Ovary (tissue), 9 donors: ENCODE measurements around the gene SPO11. TPM values are rescaled to one million over a fixed set of nuclear protein-coding genes. Genes with fewer than 3 reads are reported as not detected.

Experiments used
- DNase-seq, 5 donors: peaks; one replicate each; pipeline ENCODE4 v3.0.0-alpha.2; 2019 to 2020
- H3K27ac ChIP-seq, 2 donors: fragments of 200-600 bp; one replicate each; pipeline versions ENCODE4 v1.5.1 to v1.8.0; 2019 to 2022
- H3K27me3 ChIP-seq: fragments of 200-600 bp; one replicate; pipeline ENCODE4 v1.8.0; 2022
- H3K36me3 ChIP-seq: fragments of 200-600 bp; sonication (generic); one replicate; pipeline ENCODE4 v1.5.1; 2019
- H3K4me1 ChIP-seq: one replicate; pipeline ENCODE4 v1.8.1; 2013; ENCODE audit warnings: mild to moderate bottlenecking, moderate library complexity; ENCODE audit not compliant: insufficient read depth
- H3K4me3 ChIP-seq: fragments of 200-600 bp; sonication (generic); one replicate; pipeline ENCODE4 v1.5.1; 2017
- H3K9me3 ChIP-seq, 2 donors: fragments of 200-600 bp in 1 of 2; sonication (generic) in 1 of 2; one replicate each; pipeline versions ENCODE4 v1.5.1 to v1.8.1; 2013 to 2019; ENCODE audit warnings: mild to moderate bottlenecking in 1 of 2, moderate library complexity in 1 of 2
- CTCF ChIP-seq, 3 donors: fragments of 450-650 bp in 2 of 3; fragments of 200-600 bp in 1 of 3; IDR thresholded peaks; one replicate each; pipeline versions ENCODE4 v1.5.1 to v1.8.0; 2016 to 2022; ENCODE audit warnings: antibody characterized with exemption in 3 of 3, mild to moderate bottlenecking in 1 of 3
- EP300 ChIP-seq: sonication (generic); formaldehyde crosslinking; IDR thresholded peaks from one replicate; pipeline ENCODE4 v1.6.1; 2017; ENCODE audit warnings: antibody characterized with exemption
- POLR2A ChIP-seq: fragments of 450-650 bp; IDR thresholded peaks from one replicate; pipeline ENCODE4 v1.6.1; 2017; ENCODE audit warnings: antibody characterized with exemption, mild to moderate bottlenecking, moderate library complexity
- WGBS, 3 donors: extraction: QIAGEN DNeasy Blood & Tissue Kit in 1 of 3; methylation state at CpG; one replicate each; pipeline versions ENCODE4 v1.1.5 to v1.1.7; 2013 to 2017; 5-methylcytosine and 5-hydroxymethylcytosine counted together
- intact Hi-C, 4 donors: fragments of 100-400 bp; cut with DNase I; formaldehyde crosslinking; loops; one replicate each; pipeline versions ENCODE4 v1.11.0 to v1.15.1; 2022 to 2023
- polyA plus RNA-seq, 2 donors: library from polyadenylated mRNA; stranded (reverse); fragments of 200-250 nt in 1 of 2; fragments of 350-450 nt in 1 of 2; fragmentation: Illumina TruSeq in 1 of 2; extraction: RNeasy Lipid Tissue Mini Kit (QIAGEN cat#74804) in 1 of 2; gene quantifications; one replicate each; pipeline ENCODE4 v1.2.3, GENCODE V29; 2013 to 2014
- total RNA-seq, 7 donors: library from RNA; depleted of rRNA in 2 of 7; stranded (reverse); fragments of >200 nt in 2 of 7; fragmentation: NEBNext Ultra II Directional in 3 of 7; extraction: Animal tissue kit (Norgen Biotek cat#: 25700) in 3 of 7; gene quantifications; one replicate each; pipeline versions ENCODE4 v1.1.0 to v1.2.4, GENCODE V29; 2016 to 2023
- donor health status: DM: no; HTN: no; CAD: no; lungs with moderate emphysema.
- donor health status: DM: no; HTN: no; CAD: no.
- donor health status: Bipolar disorder and iron deficiency.
- donor health status: DM: yes; HTN: yes; CAD: no.
- donor health status: DM: no; HTN: no; CAD: no.
- donor health status: DM: yes; HTN: yes; CAD: no.

SPO11 gene
- total and polyA plus RNA-seq, 9 donors: not detected

DNA sequence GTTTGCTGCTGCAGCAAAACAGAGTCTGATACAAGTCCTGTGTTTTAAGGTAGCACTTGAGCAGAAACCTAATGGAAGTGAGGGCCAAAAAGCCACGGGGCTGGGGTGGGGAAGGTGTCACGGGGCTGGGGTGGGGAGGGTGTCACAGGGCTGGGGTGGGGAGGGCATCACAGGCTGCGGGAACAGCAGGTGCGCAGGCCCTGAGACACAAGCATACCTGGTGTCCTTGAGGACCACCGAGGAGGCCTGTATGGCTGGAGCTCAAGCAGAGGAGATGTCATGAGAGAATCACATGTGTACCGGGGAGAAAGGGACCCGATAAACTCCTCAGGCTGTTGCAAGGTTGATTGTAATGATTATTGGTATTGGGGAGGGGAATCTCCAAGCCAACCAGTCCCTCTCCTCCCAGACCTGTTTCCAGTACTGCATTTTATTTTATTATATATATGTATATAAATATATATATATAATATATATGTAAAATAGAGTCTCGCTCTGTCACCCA is 13.6 kb upstream of the SPO11 start:
- WGBS, 3 donors: 83 to 85% (median 83%) methylated on average over 8 of the region's 8 CpGs
- no peak for TF ChIP-seq CTCF (IDR thresholded peaks at IDR 0.05)
- no peak for TF ChIP-seq EP300
- TF ChIP-seq POLR2A: no peak
- Histone ChIP-seq H3K4me3 (no peak overlapping the region), H3K27ac (no peak overlapping the region), H3K27me3 (no peaks in the 10 kb centered on the region), H3K4me1 (no peaks in the 10 kb centered on the region), H3K36me3 (no peaks in the 10 kb centered on the region), H3K9me3 (no peaks in the 10 kb centered on the region)
- intact Hi-C loops: no loop called here
- DNase-seq: no peak

- Histone ChIP-seq H3K4me3 (no peak overlapping the region), H3K4me1 (no peaks in the 10 kb centered on the region), H3K27me3 (no peaks in the 10 kb centered on the region), H3K9me3 (no peaks in the 10 kb centered on the region), H3K27ac (no peak overlapping the region), H3K36me3 (no peaks in the 10 kb centered on the region)
- no peak for DNase-seq
- TF ChIP-seq POLR2A: no peak
- WGBS, 3 donors: 71 to 82% (median 80%) methylated on average over 9 of the region's 9 CpGs
- intact Hi-C loops: no loop called here
These were observed 12.8 kb upstream of the SPO11 start for GRCh38 chr20:57316795-57317201.

- no peaks in the 10 kb centered on the region for H3K9me3 ChIP-seq
- 84 to 89% (median 87%) methylated on average over 8 of the region's 8 CpGs for WGBS, 3 donors
- no peak for DNase-seq
- no peaks in the 10 kb centered on the region for H3K27me3 ChIP-seq
- H3K27ac ChIP-seq: no peak overlapping the region
- TF ChIP-seq POLR2A: no peak
- TF ChIP-seq EP300: no peak
- no peak for TF ChIP-seq CTCF (IDR thresholded peaks at IDR 0.05)
- H3K4me3 ChIP-seq: no peak overlapping the region
- H3K4me1 ChIP-seq: no peaks in the 10 kb centered on the region
- no peaks in the 10 kb centered on the region for H3K36me3 ChIP-seq
- intact Hi-C loops: no loop called here
These were observed 12.3 kb upstream of the SPO11 start for GRCh38 chr20:57317316-57317788.

- H3K4me3 ChIP-seq: no peak overlapping the region
- no peak for DNase-seq
- H3K4me1 ChIP-seq: peaks cover 2% of the 10 kb centered on the region
- TF ChIP-seq POLR2A (no peak), EP300 (no peak), CTCF (IDR thresholded peaks at IDR 0.05) (no peak)
- H3K27ac ChIP-seq: no peak overlapping the region
- 72 to 79% (median 75%) methylated on average over 14 of the region's 14 CpGs for WGBS, 3 donors
- intact Hi-C loops: no loop called here
- no peaks in the 10 kb centered on the region for H3K27me3 ChIP-seq
- no peaks in the 10 kb centered on the region for H3K9me3 ChIP-seq
- no peaks in the 10 kb centered on the region for H3K36me3 ChIP-seq
These were observed 11.7 kb upstream of the SPO11 start for GRCh38 chr20:57317789-57318371.

- 73 to 79% (median 78%) methylated on average over 4 of the region's 4 CpGs for WGBS, 3 donors
- DNase-seq: no peak
- Histone ChIP-seq H3K27me3 (no peaks in the 10 kb centered on the region), H3K27ac (no peak overlapping the region), H3K9me3 (no peaks in the 10 kb centered on the region), H3K36me3 (no peaks in the 10 kb centered on the region), H3K4me3 (no peak overlapping the region), H3K4me1 (peaks cover 2% of the 10 kb centered on the region)
- TF ChIP-seq CTCF (IDR thresholded peaks at IDR 0.05) (no peak), POLR2A (no peak), EP300 (no peak)
- intact Hi-C loops: no loop called here
These were observed 10.0 kb upstream of the SPO11 start for GRCh38 chr20:57319584-57319983.
